GM19023 (cell line): ENCODE data around the gene MSS51.

Experiments used
- ATAC-seq: cut with Tn5 transposase; IDR thresholded peaks from one replicate; pipeline ENCODE4 v1.9.1; 2021; ENCODE audit warnings: mild to moderate bottlenecking, moderate library complexity; ENCODE audit not compliant: unreplicated experiment

MSS51 gene

DNA sequence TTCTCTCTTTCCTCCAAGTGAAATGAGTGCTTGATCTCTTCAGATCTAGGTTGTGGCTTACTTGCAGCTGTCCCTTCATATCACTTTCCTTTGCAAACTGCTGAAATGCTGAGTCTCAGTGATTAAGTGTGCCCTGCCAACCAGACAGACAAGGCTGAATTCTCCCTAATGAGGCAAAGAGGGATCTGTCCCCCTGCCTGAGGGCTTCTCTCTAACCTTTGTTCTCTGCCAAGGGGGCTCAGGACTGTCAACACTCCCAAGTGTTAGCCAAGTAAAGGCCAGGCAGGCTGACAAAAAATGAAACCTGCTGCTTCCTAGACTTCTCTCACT lies at the start of gene MSS51:
TSS of gene MSS51 (minus strand) at position 24 of the 330 bp plus-strand sequence. CDS start 5,277 bp downstream, outside the sequence.
- ATAC-seq = no peak

DNA sequence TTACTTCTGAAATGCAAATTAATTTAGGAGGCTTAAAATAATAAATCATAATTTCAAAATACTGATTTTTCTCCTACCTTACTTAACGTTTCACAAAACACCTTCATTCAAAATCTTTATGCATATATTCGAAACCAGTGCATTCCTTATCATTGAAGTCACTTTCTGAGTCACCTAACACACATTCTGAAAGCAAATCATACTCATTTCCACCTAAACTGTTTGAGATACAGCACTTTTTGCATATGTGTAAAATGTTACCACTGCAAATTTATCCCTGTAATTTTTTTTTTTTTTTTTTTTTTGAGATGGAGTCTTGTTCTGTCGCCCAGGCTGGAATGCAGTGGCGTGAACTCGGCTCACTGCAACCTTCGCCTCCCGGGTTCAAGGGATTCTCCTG lies 46.8 kb upstream of the MSS51 start:
- ATAC-seq = no peak

DNA sequence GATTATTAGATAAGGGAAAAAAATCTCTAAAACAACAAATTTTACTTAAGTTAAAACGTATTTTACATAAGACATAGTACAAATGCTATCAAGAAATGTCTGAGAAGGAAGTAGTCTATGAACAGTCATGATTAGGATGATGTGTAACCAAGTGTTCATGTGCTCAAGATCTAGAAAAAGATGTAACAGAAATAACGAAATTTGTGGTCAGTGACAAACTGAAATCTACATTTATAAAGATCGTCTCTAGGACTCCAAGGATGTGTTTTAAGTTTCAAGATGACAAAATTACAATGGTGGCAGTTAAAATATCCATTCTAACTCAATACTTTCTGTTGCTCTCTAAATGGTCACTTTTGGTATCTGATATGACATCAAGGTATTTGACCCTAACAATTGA lies 45.3 kb upstream of the MSS51 start:
- ATAC-seq = no peak

DNA sequence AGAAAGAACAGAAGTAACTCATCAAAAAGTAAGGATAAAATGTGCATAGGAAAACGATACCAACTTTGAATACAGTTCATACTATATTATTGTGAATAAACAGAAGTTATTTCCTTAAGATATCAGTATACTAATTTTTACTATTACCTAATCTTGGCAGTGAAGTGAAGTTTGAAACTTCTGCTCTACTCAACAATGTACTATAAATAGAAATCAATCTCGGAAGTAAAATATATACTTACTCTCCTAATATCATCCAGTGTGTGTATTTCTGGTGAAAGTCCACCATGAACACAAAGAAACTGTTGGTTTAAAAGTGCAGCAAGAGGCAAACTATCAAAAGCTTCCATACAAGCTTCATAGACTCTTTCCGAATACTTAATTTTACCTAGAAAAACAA lies 37.9 kb upstream of the MSS51 start:
- ATAC-seq = no peak

DNA sequence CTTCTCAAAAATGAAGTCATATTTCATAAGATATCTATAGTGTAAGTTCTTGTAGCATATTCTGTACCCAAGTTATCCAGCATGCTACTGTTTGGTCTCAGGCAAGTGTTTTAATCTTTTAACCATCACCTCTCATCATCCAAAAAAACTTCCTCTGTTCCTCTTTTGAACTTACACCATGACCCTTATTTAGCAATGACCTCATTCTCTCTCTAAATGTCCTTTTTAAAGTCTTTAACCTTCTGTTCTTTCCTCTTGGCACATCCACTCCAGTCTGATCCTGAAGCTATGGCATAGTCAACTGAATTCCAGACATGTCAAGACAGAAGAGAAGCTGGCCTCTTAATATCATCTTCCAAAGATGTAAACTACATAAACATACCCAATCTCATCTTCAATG lies 36.2 kb upstream of the MSS51 start:
- no peak for ATAC-seq

DNA sequence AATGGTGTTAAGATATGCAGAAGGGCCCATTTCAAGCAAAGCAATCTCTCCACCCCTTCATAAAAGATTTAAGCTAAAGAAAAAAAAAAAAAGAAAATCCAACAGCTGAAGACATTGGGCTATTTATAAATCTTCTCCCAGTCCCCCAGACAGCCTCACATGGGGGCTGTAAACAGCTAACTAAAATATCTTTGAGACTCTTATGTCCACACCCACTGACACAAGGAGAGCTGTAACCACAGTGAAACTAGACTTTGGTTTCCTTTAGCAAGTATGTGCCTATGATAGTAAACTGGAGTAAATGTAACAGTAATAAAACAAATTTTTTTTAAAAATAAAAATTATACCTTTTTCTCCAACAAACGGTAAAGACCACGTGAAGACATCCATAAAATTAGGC lies 33.8 kb upstream of the MSS51 start:
- no peak for ATAC-seq

DNA sequence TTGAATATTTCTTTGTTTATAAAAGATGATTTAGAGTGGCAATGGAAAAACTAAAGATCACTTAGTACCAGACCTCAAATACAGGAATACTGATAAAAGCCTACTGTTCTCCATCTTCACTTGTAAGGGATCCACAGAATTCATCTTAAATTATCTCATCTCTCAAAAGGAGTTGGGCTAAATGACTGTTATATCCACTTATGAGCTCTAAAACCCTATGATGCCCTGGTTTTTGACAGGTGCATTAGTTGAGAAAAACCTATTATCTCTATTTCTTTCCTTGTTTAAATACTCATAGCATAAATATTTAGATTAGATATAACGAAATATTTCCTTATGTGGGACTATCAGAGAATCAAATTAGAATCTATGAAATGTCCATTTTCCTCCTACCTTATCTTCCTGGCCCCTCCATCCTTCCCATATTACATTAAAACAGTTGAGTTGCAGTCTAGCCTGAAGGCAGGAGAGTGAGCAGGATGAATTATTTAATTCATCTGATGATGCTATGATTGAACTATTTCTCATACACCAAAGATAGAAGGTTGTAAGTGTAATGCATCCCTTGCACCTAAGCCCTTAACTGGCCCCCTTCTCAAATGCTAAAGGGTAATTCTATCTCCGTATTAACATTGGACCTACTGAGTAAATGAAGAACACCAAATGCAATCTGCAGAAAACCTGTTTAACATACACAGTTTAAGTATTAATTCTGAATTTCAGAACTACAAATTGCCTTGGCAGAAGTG lies 32.8 kb upstream of the MSS51 start:
- no peak for ATAC-seq

DNA sequence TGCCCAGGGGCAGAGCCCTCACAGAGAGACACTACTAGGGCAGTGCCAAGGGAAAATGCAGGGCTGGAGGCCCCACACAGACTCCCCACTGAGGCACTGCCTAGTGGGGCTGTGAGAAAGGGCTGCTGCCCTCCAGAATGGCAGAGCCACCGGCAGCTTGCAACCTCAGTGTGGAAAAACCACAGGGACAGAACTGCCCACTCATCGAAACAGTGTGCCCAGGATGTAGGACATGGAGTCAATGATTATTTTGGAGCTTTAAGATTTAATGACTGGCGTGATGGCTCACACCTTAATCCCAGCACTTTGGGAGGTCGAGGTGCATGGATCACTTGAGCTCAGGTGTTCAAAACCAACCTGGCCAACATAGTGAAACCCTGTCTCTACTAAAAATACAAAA lies 27.5 kb upstream of the MSS51 start:
- no peak for ATAC-seq

DNA sequence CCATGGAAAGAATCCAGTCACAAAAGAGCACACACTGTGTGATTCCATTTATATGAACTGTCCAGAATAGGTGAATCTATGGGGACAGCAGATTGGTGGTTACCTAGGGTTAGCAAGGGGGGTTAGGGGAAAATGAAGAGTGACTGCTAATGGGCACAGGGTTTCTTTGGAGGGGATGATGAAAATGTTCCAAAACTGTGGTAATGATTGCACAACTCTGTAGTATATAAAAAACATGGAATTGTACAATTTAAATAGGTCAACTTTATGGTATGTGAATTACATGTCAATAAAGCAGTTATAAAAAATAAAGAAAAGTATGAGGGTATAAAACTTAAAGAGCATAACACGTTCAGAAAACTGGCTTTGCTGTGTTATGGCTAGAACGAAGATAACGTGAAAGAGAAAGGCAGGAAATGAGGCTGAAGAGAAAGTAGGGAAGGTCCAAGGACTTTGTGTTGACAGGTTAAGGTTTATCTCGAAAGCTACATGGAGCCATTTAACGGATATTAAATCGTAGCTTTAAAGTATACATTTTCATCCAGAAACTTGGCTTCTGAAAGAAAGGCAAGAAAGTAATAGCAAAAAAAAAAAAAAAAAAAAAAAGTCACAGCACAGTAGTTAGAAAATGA lies 26.4 kb upstream of the MSS51 start:
- no peak for ATAC-seq

DNA sequence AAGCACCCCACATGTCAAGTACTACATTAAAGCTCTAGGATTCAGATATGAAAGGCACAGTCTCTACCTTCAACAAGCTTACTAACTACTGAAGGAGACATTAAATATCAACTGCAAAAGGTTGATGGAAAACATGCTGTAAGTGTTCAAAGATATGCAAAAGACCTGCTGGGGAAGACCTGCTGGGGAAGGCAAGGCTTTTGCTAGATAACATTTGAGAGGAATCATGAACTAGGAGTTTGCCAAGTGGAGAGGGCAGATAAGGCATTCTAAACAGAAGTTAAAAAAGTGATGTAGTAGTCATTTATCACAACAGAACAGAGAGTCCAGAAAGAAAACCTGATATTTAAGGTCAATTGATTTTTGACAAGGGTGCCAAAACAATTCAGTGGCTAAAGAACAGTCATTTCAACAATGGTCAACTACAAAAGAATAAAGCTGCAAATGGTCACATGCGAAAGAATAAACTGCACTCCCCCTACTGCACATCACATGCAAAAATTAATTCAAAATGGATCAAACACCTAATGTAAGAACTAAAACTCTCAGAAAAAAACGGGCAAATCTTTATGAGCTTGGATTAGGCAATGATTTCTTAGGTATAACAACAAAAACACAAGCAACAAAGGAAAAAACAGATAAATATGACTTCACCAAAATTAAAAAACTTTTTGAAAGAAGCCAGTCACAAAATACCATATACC lies 23.0 kb upstream of the MSS51 start:
- no peak for ATAC-seq

DNA sequence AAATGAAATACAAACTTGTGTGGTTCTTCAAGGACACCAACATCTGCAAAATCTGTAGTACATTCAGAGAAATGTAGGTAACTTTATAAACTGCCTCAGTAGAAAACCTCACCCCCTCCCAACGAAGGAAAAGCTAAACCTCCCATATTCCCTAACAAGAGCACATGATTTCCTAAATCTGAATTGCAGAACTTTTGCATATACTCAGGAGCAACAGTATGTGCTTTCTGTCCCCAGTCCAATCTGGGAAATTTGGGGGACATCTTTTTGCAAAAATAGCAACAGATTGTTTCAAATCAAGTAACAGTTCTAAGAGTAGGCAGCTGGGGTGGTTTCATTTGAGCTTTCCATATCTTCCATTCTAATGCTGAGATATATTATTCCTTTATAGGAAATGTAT lies 15.8 kb upstream of the MSS51 start:
- no peak for ATAC-seq

DNA sequence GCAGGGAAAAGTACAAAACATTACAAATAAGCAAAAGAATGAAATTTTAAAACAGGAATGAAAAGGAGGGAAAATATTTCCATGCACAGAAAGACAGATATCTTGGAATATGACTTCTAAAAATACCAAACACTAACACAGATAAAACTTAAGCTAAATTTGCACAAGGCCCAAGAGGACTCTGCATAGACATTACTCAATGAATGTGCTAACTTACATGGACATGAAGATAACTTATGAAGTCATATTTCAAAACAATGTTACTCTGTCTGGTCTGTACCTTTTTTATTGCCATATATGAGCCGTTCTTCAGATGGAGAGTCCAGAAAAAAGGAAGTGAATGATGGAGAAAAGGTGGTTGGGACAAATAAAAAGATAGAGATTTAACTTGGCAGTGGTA lies 15.0 kb upstream of the MSS51 start:
- ATAC-seq = no peak

DNA sequence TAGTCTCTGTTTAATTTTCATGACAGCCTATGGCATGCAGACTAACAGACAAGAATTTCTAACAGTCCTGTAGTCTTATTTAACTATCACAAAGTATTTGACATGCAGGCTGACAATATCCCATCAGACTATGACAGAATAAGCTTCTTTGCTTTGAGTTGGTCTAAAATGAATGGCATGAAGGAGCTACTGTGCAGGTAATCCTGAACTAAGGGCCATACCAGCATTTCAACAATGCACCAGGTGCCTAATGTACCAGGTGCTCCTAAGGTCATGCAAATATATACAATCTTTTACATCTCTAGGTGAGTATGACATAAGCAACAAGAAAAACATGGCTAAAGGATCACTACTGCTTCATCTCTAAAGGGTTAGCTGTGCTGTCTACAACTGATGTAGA lies 13.6 kb upstream of the MSS51 start:
- no peak for ATAC-seq

DNA sequence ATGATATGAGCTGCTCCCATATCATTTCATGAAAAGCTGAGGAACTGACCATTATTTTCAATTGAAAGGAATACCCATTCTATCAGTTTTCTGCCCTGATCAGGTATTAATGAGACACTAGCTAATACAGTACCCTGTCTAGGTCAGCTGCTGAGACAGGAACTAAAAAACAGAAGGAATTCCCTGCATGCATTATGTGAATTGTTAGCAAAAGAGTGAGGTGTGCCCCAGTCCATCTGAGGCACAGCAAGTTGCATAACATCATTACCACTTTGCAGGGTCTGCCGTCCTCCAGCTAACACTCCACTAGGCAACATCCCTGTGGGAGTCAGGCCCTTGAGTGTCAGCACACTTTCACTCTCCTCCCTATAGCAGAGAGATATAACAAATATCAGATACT lies 11.1 kb upstream of the MSS51 start:
- ATAC-seq = no peak

DNA sequence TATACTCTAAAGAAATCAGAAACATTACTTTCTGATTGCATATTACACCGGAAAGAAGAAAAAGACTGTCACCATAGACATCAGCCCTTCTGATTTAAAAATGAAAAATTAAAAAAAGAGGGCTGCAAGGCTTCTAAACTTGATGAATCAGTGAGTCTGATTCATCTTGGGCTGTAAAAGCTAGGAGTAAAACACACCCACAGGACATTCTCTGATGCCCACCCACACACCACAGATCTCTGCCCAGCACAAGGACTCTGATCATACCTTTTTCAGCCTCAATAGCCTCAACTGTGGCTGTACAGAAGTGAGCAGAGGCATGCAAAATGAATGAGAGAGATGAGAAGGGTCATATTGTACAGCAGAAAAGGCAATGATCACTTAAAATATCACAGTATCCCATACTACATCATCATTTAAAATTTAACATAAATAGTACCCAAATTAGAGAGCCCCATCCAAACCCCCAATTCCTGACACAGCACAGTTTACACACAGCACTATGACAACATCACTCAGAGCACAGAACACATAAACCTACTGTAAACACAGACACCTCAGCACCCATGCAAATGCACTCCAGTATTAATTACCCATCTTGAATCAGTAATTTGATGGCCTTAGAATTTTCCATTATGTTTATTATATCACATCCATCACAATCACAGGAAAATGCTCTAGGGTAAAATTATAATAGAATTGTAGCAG lies 6.4 kb upstream of the MSS51 start:
- no peak for ATAC-seq

DNA sequence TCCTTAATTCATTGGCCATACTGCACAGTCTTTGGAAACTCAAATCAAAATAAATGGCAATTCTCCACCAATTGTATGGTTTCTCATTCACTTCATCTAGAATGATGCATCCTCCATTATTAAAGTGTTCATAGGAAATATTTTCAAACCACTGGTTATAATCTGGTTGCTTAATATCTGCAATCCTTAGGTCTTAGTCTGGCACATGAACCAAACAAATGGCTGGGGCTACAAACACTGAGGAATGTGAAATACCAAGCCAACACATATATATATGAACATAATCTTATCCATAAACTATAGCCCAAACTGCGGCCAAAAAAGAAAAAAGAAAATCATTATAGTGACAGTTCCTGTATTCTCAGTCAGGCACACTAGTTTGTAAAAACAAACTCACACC lies 5.7 kb upstream of the MSS51 start:
- ATAC-seq = no peak

DNA sequence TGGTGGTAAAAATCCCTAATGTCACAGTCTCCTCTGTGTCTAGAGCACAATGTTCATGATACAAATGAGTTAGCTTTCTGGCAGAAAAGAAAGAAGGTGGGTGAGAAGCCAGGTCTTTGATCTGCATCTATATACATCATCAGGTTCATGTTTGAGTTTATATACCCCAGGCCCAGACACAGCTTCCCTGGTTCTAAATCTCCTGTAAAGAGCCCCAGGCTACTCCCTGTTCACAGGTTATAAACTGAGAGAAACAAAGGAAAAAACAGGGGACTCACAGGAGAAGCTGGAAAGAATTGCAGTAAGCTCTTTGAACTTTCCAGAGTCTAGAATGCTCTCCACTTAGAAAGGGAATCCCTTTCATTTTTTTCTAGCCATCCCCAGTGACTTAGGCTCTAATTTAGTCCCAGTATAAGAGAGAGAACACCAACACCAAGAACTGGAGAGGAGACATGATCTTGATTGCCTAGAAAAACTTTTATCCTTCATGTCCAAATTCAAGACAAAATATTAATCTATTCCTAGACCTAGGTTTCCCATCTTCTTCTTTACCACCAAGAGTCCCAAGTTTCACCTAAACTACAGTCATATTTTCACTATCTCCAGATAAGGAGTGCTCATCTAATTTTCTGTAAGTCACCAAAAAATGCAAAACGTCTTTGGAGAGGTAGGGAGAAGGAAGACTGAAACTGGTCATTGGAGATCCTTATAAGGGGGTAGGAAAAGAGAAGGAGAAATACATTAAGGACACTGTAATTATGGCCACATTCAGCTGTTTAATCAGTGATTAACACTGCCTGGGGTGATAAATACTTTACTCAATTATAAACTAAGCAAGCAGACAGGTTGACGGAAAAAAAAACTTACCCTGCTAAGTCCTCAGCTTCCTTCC lies 469 bp downstream of the MSS51 start:
- no peak for ATAC-seq

DNA sequence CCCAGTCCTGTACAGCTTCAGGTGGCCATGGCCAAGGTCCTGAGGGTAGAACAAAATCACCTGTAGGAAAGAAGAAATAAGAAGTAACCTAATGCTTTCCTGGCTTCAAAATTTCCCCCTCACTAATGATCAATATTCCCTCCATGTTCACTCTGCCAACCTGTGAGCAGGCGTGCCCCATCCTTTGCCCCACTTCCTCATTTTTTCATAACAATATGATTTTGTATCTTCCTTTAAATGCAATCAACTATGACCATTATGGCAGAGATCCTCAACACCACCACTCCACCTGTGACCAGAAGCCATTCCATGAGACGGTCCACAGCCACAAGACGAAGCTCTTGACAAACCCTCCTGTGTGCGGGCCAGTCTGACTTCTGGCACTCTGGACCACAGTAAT lies 7.0 kb downstream of the MSS51 start:
- no peak for ATAC-seq

DNA sequence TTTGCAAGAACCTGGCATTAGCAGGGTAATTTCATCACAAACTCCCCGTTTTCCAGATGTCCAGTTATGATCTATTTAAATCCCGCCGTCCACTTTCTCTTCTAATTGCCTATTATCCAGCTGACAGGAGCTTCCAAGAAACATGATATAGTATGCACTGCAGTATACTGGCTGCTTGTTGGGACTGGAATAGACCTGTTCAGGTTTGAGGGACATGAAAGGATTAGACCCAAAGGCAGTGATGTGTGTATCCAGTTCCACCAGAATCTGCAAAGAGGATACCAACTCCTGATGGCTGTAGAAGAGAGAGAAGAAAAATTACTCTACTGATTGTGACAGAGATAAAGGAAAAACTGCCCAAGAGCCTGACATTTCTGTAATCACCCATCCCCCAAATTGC lies 8.9 kb downstream of the MSS51 start:
- no peak for ATAC-seq

DNA sequence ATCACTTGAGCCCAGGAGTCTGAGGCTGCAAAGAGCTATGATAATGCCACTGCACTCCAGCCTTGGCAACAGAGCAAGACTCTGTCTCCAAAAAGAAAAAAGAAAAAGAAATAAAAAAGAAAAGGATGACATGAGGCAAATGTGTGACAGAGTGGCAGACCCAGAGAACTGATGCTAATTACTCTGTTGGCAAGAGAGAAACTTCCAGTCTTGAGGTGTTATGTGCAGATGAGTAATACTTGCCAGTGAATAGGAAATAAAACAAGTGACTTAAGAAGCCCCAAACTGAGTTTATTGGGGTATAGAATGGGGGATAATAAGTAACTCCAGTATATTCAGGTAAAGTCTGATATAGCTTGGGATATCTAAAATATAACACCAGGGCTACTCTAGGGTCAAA lies 10.1 kb downstream of the MSS51 start:
- no peak for ATAC-seq

DNA sequence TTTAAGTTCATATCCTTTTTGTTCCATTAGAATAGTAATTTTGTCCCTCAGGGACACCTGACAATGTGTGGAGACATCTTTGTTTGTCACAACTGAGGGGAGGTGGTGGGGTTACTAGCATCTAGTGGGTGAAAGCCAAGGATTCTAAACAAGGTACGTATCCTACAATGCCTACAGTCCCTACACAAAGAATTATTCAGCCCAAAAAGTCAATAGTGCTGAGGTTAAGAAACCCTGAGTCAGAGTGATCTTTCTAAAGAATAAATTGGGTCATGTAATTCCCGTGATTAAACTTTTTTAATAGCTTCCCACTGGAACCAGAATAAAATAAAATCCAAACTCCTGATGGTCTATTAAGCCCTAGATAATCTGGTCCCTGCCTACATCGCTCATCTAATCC lies 16.8 kb downstream of the MSS51 start:
- no peak for ATAC-seq
